Measurements from ENCODE around the gene ABCC12. TPM values are rescaled to one million over a fixed set of nuclear protein-coding genes. Genes with fewer than 3 reads are reported as not detected.
"Not testable (repeated sequence)": the region's sequence is repeated elsewhere in the genome, so short reads cannot be mapped to it uniquely, and the experiment has no call there.

Gene ABCC12
- total and polyA plus RNA-seq, 4 experiments from 2014 or later = not detected

- H3K4me1 Mint-ChIP-seq = peaks cover 0 to 4% (median 2%) of the 10 kb centered on the region in 4 donors
- CTCF ChIA-PET (ENCODE audit: partially characterized antibody) = no interaction called here
- H3K27ac Mint-ChIP-seq = no peak overlapping the region
- Histone ChIP-seq H3K9me3 (ENCODE audit: control insufficient read depth in 1 of 2, low read length in 2 of 2) (no peaks in the 10 kb centered on the region), H3K27me3 (ENCODE audit: insufficient read depth, low read length) (no peaks in the 10 kb centered on the region), H3K27ac (ENCODE audit: low read depth, low read length) (no peak overlapping the region), H3K4me3 (ENCODE audit: low read length in 2 of 2) (no peak overlapping the region), H3K36me3 (ENCODE audit: insufficient read depth, low read length) (no peaks in the 10 kb centered on the region), H3K4me1 (ENCODE audit: insufficient read depth, low read length) (no peaks in the 10 kb centered on the region)
- no peaks in the 10 kb centered on the region for H3K36me3 Mint-ChIP-seq
- intact Hi-C loops (cut with micrococcal nuclease) = no loop called here
- H3K27me3 Mint-ChIP-seq = peaks cover 0 to 3% of the 10 kb centered on the region in 2 donors
- H3K4me3 Mint-ChIP-seq = no peak overlapping the region
- POLR2A ChIA-PET (ENCODE audit: partially characterized antibody) = no interaction called here
- no peak for DNase-seq
- peaks cover 0 to 3% (median 0%) of the 10 kb centered on the region in 8 donors for H3K9me3 Mint-ChIP-seq
Observed at GRCh38 chr16:48193846-48194245, 38.1 kb upstream of the ABCC12 start.

GRCh38 chr16:48188449-48189102, 32.8 kb upstream of the ABCC12 start:
- H3K36me3 Mint-ChIP-seq = no peaks in the 10 kb centered on the region
- no peaks in the 10 kb centered on the region for H3K27me3 Mint-ChIP-seq
- H3K9me3 ChIP-seq (ENCODE audit: control insufficient read depth in 1 of 2, low read length in 2 of 2) = no peaks in the 10 kb centered on the region
- no peak overlapping the region for H3K27ac Mint-ChIP-seq
- H3K4me1 ChIP-seq (ENCODE audit: insufficient read depth, low read length) = no peaks in the 10 kb centered on the region
- no peak overlapping the region for H3K27ac ChIP-seq (ENCODE audit: low read depth, low read length)
- peaks cover 0 to 3% (median 0%) of the 10 kb centered on the region in 8 donors for H3K9me3 Mint-ChIP-seq
- no peak overlapping the region for H3K4me3 ChIP-seq (ENCODE audit: low read length in 2 of 2)
- no peaks in the 10 kb centered on the region for H3K27me3 ChIP-seq (ENCODE audit: insufficient read depth, low read length)
- peaks cover 0 to 10% (median 4%) of the 10 kb centered on the region in 4 donors for H3K4me1 Mint-ChIP-seq
- POLR2A ChIA-PET (ENCODE audit: partially characterized antibody) = no interaction called here
- H3K4me3 Mint-ChIP-seq = no peak overlapping the region
- no peak for DNase-seq
- no peaks in the 10 kb centered on the region for H3K36me3 ChIP-seq (ENCODE audit: insufficient read depth, low read length)
- intact Hi-C loops (cut with micrococcal nuclease) = no loop called here
- CTCF ChIA-PET (ENCODE audit: partially characterized antibody) = no interaction called here

- Mint-ChIP-seq H3K36me3 (no peaks in the 10 kb centered on the region), H3K27me3 (no peaks in the 10 kb centered on the region), H3K4me3 (no peak overlapping the region), H3K27ac (no peak overlapping the region), H3K9me3 (no peaks in the 10 kb centered on the region), H3K4me1 (peaks cover 0 to 10% (median 4%) of the 10 kb centered on the region in 4 donors)
- no peaks in the 10 kb centered on the region for H3K27me3 ChIP-seq (ENCODE audit: insufficient read depth, low read length)
- H3K9me3 ChIP-seq (ENCODE audit: control insufficient read depth in 1 of 2, low read length in 2 of 2) = no peaks in the 10 kb centered on the region
- H3K27ac ChIP-seq (ENCODE audit: low read depth, low read length) = no peak overlapping the region
- no peaks in the 10 kb centered on the region for H3K4me1 ChIP-seq (ENCODE audit: insufficient read depth, low read length)
- no peak for DNase-seq
- intact Hi-C loops (cut with micrococcal nuclease) = no loop called here
- CTCF ChIA-PET (ENCODE audit: partially characterized antibody) = no interaction called here
- H3K4me3 ChIP-seq (ENCODE audit: low read length in 2 of 2) = no peak overlapping the region
- POLR2A ChIA-PET (ENCODE audit: partially characterized antibody) = no interaction called here
- no peaks in the 10 kb centered on the region for H3K36me3 ChIP-seq (ENCODE audit: insufficient read depth, low read length)
Observed at GRCh38 chr16:48187779-48188178, 32.0 kb upstream of the ABCC12 start.

GRCh38 chr16:48184681-48185080, 28.9 kb upstream of the ABCC12 start:
- Mint-ChIP-seq H3K4me3 (no peak overlapping the region), H3K27me3 (no peaks in the 10 kb centered on the region), H3K4me1 (peaks cover 0 to 6% (median 2%) of the 10 kb centered on the region in 4 donors), H3K9me3 (no peaks in the 10 kb centered on the region), H3K27ac (no peak overlapping the region), H3K36me3 (no peaks in the 10 kb centered on the region)
- Histone ChIP-seq H3K9me3 (ENCODE audit: control insufficient read depth in 1 of 2, low read length in 2 of 2) (no peaks in the 10 kb centered on the region), H3K4me3 (ENCODE audit: low read length in 2 of 2) (no peak overlapping the region), H3K27ac (ENCODE audit: low read depth, low read length) (no peak overlapping the region), H3K36me3 (ENCODE audit: insufficient read depth, low read length) (no peaks in the 10 kb centered on the region), H3K4me1 (ENCODE audit: insufficient read depth, low read length) (no peaks in the 10 kb centered on the region), H3K27me3 (ENCODE audit: insufficient read depth, low read length) (no peaks in the 10 kb centered on the region)
- ChIA-PET CTCF (ENCODE audit: partially characterized antibody) (interaction anchor here (0.7 to 2.6 kb wide), 3 partner anchors 20 to 27 kb away, joined by 3 to 9 read pairs (median 6); no protein-coding TSS in a partner anchor), POLR2A (ENCODE audit: partially characterized antibody) (no interaction called here)
- intact Hi-C loops (cut with micrococcal nuclease) = no loop called here
- no peak for DNase-seq

- Mint-ChIP-seq H3K36me3 (no peaks in the 10 kb centered on the region), H3K27me3 (peaks cover 0 to 5% of the 10 kb centered on the region in 2 donors), H3K27ac (no peak overlapping the region), H3K4me3 (no peak overlapping the region), H3K4me1 (no peaks in the 10 kb centered on the region), H3K9me3 (no peaks in the 10 kb centered on the region)
- ChIA-PET POLR2A (ENCODE audit: partially characterized antibody) (no interaction called here), CTCF (ENCODE audit: partially characterized antibody) (interaction anchor here (2.6 kb wide), 1 partner anchor 18 kb away, joined by 9 read pairs; no protein-coding TSS in a partner anchor)
- no peaks in the 10 kb centered on the region for H3K36me3 ChIP-seq (ENCODE audit: insufficient read depth, low read length)
- no peak for DNase-seq
- no peak overlapping the region for H3K4me3 ChIP-seq (ENCODE audit: low read length in 2 of 2)
- H3K4me1 ChIP-seq (ENCODE audit: insufficient read depth, low read length) = no peaks in the 10 kb centered on the region
- intact Hi-C loops (cut with micrococcal nuclease) = no loop called here
- no peaks in the 10 kb centered on the region for H3K27me3 ChIP-seq (ENCODE audit: insufficient read depth, low read length)
- H3K9me3 ChIP-seq (ENCODE audit: control insufficient read depth in 1 of 2, low read length in 2 of 2) = no peaks in the 10 kb centered on the region
- H3K27ac ChIP-seq (ENCODE audit: low read depth, low read length) = no peak overlapping the region
Observed at GRCh38 chr16:48182979-48183537, 27.3 kb upstream of the ABCC12 start.

- H3K27ac Mint-ChIP-seq; H3K9me3 Mint-ChIP-seq; DNase-seq; POLR2A ChIA-PET (ENCODE audit: partially characterized antibody); H3K4me3 Mint-ChIP-seq; H3K4me3 ChIP-seq (ENCODE audit: low read length in 2 of 2); H3K4me1 Mint-ChIP-seq; H3K4me1 ChIP-seq (ENCODE audit: insufficient read depth, low read length); H3K9me3 ChIP-seq (ENCODE audit: control insufficient read depth in 1 of 2, low read length in 2 of 2); H3K27me3 Mint-ChIP-seq; H3K27ac ChIP-seq (ENCODE audit: low read depth, low read length); H3K27me3 ChIP-seq (ENCODE audit: insufficient read depth, low read length); H3K36me3 Mint-ChIP-seq; H3K36me3 ChIP-seq (ENCODE audit: insufficient read depth, low read length); intact Hi-C loops (cut with micrococcal nuclease): not testable (repeated sequence)
- CTCF ChIA-PET (ENCODE audit: partially characterized antibody) = interaction anchor here (2.6 kb wide), 1 partner anchor 17 kb away, joined by 9 read pairs; no protein-coding TSS in a partner anchor
Observed at GRCh38 chr16:48181746-48182520, 26.1 kb upstream of the ABCC12 start.

GRCh38 chr16:48180868-48181480, 25.2 kb upstream of the ABCC12 start:
- Histone ChIP-seq H3K27ac (ENCODE audit: low read depth, low read length) (no peak overlapping the region), H3K27me3 (ENCODE audit: insufficient read depth, low read length) (no peaks in the 10 kb centered on the region), H3K4me1 (ENCODE audit: insufficient read depth, low read length) (no peaks in the 10 kb centered on the region), H3K4me3 (ENCODE audit: low read length in 2 of 2) (no peak overlapping the region), H3K9me3 (ENCODE audit: control insufficient read depth in 1 of 2, low read length in 2 of 2) (no peaks in the 10 kb centered on the region), H3K36me3 (ENCODE audit: insufficient read depth, low read length) (no peaks in the 10 kb centered on the region)
- Mint-ChIP-seq H3K4me3 (no peak overlapping the region), H3K9me3 (no peaks in the 10 kb centered on the region), H3K27me3 (peaks cover 2 to 8% of the 10 kb centered on the region in 2 donors), H3K27ac (no peak overlapping the region), H3K4me1 (no peaks in the 10 kb centered on the region), H3K36me3 (no peaks in the 10 kb centered on the region)
- ChIA-PET POLR2A (ENCODE audit: partially characterized antibody) (no interaction called here), CTCF (ENCODE audit: partially characterized antibody) (no interaction called here)
- no peak for DNase-seq
- intact Hi-C loops (cut with micrococcal nuclease) = no loop called here

All from CD4-positive, alpha-beta memory T cell (primary cell).